ENCODE results near the gene GTF2A1L.

The GTF2A1L gene

DNA sequence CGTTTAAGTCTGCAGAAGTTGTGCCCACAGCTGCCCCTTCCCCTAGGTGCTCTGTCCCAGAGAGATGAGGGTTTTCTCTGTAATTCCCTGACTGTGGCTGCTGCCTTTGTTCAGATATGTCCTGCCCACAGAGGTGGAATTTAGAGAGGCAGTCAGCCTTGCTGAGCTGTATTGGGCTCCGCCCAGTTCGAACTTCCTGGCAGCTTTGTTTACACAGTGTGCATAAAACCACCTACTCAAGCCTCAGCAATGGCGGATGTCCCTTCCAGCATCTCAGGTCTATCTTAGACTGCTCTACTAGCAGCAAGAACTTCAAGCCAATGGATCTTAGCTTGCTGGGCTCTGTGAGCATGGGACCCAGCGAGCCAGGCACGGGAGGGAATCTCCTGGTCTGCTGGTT, 89.8 kb downstream of the GTF2A1L start:
- DNase-seq (ENCODE audit: low spot score): no peak

GRCh38 chr2:48709096-48710034, 91.7 kb downstream of the GTF2A1L start:
- no peak for DNase-seq (ENCODE audit: low spot score)

GRCh38 chr2:48711343-48711742, 93.7 kb downstream of the GTF2A1L start:
- DNase-seq (ENCODE audit: low spot score): no peak

DNA sequence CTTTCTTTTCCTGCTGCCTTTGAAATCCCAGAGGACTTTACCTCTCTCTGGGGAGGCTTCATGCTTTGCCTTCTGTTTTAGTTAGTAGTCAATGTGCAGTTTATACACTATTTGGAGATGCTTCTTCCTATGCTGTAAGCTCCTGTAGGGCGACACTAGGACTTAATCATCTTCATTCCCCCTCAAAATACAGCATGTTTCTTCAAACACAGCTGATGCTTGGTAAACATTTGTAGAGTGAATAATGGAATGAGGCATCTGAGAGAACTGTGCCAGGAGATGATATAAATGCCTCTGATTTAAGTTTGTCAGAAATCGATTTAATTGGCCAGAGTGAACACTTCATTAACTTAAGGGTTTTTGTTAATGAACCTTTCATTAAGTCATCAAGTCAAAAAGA, 94.5 kb downstream of the GTF2A1L start:
- DNase-seq (ENCODE audit: low spot score): no peak

- no peak for DNase-seq (ENCODE audit: low spot score)
Observed at GRCh38 chr2:48713647-48714046, 96.0 kb downstream of the GTF2A1L start.

GRCh38 chr2:48714245-48714644, 96.6 kb downstream of the GTF2A1L start:
- DNase-seq (ENCODE audit: low spot score): no peak

DNA sequence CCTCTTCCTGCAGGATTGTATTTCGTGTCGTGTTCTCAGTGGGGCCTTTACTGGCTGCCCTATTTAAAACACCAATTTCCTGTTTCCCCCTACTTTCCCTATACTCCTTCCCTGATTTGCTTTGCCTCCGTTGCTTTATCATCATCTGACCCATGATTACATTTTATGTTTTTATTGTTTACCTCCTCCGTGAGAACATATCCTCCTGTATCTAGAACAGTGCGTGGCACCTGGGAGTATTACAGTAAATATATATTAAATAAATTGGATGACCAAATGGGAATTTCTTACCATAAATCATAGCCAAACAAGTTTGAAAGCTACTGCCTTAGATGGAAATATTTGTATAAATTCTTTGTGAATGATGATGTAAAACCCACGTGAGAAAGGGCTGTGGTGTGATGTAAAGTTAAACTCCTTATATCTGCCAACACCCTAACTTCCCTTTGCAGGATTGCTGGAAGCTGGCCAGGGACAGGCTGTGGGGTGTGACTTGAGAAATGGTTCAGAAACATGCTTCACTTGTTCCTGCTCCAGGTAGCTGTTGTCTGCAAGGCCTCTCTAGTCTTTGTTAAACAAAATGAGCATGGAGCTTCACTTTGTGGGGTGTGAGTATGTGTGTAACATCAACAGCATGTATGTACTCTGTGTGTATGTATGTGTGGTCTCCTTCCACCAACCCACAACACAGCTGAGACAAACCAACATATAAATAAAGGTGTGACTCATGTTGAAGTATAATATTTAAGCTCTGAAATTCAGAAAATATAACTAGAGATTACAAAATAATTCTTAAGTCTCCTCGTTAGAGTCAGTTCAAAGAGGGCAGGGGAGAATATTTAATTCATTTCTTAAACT, 97.6 kb downstream of the GTF2A1L start:
- no peak for DNase-seq (ENCODE audit: low spot score)

- DNase-seq (ENCODE audit: low spot score): no peak
Observed at GRCh38 chr2:48715956-48716355, 98.3 kb downstream of the GTF2A1L start.

- no peak for DNase-seq (ENCODE audit: low spot score)
Observed at GRCh38 chr2:48717846-48718245, 100.2 kb downstream of the GTF2A1L start.

GRCh38 chr2:48719480-48720177, 102.0 kb downstream of the GTF2A1L start:
- no peak for DNase-seq (ENCODE audit: low spot score)

DNA sequence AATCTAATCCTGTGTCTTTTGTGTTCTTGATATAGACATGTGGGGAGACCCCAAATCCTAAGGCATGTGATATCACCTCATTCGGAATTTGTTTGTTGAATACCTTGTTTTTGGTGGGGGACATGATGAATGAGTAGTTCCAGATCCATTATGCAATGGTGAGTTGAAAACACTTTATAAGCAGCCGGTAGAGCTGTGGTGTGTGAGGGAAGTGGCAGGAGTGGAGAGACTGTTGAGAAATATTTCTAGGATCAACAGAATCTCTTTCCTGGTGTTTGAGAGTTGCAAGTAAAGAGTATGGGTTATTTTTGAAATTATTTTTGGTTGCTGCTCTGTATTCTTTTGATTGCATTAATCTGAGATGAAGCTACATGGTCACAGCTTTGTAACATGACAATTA, 103.5 kb downstream of the GTF2A1L start:
- no peak for DNase-seq (ENCODE audit: low spot score)

GRCh38 chr2:48722391-48722790, 104.7 kb downstream of the GTF2A1L start:
- no peak for DNase-seq (ENCODE audit: low spot score)

GRCh38 chr2:48723129-48723528, 105.5 kb downstream of the GTF2A1L start:
- DNase-seq (ENCODE audit: low spot score): peak; percentile 69

- no peak for DNase-seq (ENCODE audit: low spot score)
Observed at GRCh38 chr2:48724278-48724677, 106.6 kb downstream of the GTF2A1L start.

DNA sequence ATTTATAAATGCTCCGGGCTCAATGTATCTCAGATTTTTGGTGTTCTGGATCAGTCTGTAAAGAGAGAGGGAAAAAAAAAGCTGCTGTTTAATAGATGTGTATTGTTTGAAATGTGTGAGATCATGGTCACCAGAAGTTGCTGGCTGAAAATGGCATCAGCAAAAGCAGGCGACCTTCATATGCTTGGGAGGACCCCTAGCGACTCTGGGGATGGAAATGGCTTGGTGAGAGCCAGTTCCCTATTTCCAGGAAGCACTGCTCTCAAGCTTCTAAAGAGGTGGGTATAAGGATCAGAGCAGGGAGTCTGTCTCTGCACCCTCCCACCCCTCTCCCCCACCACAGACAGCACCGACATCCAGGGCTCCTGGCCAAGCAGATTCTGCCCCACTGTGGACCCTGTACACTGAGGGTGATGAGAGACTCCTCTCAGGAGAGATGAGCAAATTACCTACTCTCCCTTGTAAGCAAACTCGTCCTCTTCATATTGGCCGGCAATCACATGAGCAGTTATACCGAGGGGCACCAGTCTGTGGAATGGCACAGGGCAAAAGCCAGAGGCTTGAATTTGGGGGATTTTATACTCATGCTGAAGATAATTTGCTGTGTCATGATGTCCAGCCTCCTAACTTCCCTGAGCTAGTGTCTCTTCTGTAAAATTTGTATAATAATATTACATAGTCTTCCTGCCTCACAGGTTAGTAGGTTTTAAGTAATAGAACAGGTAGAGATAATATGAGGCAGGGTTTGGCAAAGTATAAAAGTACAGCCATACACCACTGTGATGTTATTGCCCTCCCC, 108.2 kb downstream of the GTF2A1L start:
- DNase-seq (ENCODE audit: low spot score): no peak

DNA sequence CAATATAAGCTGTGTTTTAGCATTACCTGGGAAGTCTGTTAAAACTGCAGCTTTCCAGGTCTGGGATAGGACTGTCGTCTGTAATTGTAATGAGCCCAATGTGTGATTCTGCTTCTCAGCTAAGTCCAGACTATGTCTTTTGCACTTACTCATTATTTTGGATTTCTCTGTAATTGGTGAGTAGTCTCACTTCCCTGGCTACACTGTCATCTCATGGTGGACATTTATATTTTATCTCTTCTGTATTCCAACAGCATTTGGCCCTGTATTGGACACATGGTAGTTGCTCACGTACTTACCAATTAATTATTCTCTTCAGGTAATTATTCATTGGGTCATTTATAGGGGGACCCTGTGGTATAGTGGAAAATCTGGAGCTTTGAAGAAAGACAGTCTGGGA, 109.9 kb downstream of the GTF2A1L start:
- peak; percentile 33 for DNase-seq (ENCODE audit: low spot score)

- no peak for DNase-seq (ENCODE audit: low spot score)
Observed at GRCh38 chr2:48728295-48728694, 110.6 kb downstream of the GTF2A1L start.

DNA sequence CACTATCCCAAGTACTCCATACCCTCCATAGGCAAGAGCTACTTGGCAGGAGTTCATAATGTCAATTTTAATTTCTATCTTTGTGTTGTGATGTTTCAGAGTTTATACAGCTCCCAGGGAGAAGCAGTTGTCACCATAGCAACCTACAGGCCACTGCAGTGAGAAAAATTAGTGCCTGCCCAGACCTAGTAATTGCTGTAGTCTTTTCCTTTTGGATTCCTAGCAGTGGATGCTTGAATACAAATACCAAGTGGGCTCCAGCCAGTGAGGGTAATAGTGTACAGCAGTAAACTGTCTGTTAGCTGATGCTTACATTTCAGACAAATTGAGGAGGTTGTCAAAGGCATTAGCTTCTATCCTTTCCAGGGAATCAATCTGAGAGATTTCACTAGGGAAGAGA, 111.2 kb downstream of the GTF2A1L start:
- no peak for DNase-seq (ENCODE audit: low spot score)
